GM19467 (cell line): Measurements from ENCODE around the gene CEMP1.

Experiments used
- ATAC-seq: cut with Tn5 transposase; IDR thresholded peaks from one replicate; pipeline ENCODE4 v1.9.1; 2021; ENCODE audit warnings: mild to moderate bottlenecking, moderate library complexity; ENCODE audit not compliant: unreplicated experiment

The CEMP1 gene

DNA sequence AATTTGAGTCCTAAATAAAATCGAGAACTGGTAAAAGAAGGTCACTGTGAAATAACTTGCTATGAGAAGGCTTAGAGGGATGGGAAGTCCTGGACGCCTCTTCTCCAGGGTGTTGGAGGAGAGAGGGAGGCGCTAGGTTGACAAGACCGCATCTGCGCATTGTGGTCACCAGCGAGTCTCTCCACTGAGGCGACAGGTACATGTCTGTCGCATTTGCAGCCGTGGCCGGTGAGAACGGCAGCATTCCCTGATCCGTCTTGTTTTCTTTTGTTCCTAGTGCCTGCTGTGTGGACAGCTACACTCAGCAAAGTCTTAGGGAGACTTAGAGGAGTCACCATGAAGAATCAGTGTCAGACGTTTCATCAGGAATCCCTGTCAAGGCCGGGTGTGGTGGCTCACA, 25.5 kb downstream of the CEMP1 start:
- ATAC-seq: no peak

DNA sequence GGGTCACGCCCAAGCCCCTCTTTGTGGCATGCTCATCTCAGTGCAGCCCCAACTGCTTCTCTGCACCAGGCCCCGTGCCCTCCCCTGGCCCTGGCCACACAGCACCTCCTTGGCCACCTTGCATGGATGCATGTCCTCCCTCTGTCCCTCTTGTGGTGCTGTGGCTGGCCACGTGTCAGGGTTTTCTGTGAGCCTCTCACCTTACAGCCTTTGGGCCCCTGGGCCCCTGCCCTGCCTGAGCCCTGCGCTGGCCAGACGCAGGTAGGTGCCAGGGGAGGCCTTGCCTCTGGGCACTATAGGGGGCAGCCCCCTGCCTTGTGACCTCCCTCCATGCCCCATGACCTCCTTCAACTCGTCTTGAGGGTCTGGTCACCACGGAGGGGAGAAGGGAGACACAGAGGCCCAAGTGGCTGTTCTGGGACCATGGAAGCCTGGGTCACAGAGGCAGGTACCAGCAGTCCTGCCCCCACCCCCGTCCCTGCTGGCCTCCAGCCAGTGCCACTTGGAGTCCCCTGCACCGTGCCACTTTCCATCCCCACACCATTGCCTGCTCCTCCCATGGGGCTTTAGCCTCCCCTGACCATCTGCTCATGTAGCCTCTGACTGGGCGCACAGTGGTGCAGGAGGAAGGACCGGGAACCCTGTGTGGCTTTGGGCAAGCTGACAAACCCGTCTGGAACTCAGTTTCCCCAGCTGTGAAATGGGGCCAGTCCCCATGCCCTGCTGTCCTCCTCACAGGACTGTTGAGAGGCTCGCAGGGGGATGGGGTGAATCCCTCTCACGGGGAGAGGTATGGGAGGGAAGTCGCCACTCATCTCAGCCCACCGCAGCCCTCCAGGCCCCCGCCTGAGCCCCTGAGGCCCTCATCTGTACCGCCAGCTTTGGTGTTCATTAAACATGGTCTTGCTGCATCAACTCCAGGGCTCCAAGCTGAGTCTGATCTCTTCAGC, 29.0 kb downstream of the CEMP1 start:
- ATAC-seq: no peak

DNA sequence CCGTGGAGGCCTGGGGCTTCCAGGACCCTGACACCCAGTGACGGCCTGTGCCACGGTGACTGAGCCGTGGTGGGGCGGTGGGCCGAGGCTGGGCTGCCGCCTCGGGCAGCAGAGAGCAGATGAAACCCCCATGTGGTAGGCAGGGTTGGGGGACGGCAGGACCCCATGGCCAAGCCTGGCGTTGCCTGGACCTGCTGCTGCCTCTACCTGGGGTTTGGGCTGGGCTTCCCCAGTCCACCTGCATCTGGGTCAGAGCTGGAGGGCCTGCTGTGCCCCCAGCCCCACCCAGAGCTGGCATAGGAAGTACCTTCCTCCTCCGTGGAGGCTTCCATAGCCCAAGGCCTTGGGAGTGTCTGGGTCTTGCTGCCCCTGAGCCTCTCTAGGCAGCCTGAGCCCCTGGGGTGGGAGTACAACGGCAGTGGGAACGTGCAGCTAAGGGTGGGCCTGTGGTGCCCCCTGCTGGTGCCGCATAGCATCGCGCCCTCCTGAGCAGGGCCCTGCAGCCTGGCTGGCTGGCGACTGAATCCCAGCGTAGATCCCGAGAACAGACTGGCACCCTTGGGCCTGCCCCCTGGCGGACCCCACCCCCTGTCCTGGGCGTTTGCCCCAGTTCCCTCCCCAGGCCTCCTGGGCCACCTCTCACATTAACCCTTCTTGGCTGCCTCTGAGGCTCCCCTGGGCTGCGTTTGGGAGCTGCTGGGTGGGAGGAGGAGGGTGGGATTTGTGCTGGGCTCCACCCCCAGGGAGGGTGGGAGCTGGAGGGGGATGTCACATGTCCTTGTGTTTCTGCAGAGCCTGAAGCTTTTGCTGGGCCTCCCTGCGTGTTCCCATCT, 30.1 kb downstream of the CEMP1 start:
- ATAC-seq: no peak

DNA sequence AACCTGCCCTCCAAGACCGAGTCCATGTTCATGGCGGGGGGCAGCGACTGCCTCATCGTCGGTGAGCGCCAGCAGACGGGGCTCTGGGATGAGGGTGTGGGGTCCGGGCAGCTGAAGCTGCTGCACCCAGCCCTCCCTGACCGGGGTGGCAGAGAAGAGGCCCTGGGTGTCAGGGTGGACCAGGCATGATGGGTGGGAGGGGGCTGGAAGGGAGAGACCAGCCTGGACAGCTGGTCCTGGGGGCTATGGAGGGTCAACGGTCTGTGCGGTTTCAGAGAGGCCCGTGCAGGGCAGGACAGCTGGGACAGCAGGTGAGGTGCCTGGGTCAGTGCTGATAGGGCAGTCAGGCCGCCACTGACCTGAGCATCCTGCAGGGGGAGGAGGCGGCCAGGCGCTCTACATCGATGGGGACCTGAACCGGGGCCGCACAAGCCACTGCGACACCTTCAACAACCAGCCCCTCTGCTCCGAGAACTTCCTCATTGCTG, 30.7 kb downstream of the CEMP1 start:
- no peak for ATAC-seq

DNA sequence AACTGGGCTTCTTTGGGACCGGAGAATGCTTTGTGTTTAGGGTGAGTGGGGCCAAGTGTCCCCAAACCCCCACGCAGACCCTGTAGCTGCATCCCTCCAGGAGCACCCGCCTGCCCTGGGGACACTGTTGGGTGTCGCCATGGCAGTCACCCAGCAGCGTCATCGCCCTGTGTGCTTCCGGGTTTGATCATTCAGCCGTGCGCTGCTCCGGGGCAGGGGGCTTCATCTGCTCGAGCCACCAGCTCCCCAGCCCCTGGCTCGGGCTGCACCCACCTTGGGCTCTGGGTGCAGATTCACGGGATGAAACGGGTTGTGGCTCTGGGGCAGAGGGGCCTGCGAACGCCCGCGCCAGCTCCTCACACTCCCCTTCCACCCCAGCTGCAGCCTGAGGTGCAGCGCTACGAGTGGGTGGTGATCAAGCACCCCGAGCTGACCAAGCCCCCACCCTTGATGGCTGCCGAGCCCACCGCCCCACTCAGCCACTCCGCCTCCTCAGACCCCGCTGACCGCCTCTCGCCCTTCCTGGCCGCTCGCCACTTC, 31.2 kb downstream of the CEMP1 start:
- ATAC-seq: no peak

DNA sequence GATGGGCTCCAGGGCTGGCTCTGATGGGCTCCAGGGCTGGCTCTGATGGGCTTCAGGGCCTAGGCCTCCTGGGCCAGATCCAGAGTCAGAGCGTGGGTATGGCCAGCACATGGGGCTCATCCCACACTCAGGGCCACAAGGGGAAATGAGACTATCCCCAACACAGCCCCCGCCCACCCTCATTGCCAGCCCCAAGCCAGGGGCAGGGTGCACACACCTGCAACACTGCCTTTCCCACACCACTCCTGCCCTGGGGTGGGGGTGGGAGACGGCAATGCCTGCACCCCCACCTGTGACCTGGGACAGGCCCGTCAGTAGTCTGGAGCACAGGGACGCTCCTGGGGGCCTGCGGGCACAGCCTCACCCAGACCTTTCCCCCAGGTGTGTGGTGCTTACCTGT, 31.8 kb downstream of the CEMP1 start:
- ATAC-seq: no peak

DNA sequence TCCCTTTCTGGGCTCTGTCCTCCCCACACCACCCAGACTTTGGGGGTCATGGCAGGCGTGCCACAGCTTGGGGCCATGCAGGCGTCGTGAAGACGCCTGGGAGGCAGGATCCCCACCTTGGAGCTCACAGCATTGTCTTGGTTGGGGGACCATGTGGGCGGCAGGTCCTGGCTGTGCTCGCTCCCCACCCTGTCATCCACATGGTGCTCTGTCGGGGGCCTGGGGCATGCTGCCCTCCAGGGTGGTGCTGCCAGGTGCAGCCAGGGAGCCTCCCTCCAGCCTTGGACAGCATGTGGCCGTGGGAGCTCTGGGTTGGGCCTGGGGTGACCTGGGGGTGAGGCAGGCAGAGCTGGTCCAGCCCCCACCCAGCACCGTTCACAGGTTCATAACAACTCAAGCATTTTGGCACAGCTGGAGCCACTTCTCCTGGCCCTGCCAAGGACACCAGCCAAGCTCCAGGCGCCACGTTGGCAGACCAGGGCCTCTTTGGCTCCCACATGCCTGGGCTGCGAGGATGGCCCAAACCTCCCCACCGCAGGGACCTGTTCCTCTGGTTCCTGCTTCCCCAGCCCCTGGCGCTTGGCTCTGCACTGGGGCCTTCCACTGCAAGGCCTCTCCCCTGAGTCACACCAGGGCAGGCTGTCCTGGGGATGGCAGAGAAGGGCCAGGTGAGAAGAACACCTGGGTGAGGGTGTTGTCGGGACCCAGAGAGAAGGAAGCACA, 32.5 kb downstream of the CEMP1 start:
- ATAC-seq: no peak

DNA sequence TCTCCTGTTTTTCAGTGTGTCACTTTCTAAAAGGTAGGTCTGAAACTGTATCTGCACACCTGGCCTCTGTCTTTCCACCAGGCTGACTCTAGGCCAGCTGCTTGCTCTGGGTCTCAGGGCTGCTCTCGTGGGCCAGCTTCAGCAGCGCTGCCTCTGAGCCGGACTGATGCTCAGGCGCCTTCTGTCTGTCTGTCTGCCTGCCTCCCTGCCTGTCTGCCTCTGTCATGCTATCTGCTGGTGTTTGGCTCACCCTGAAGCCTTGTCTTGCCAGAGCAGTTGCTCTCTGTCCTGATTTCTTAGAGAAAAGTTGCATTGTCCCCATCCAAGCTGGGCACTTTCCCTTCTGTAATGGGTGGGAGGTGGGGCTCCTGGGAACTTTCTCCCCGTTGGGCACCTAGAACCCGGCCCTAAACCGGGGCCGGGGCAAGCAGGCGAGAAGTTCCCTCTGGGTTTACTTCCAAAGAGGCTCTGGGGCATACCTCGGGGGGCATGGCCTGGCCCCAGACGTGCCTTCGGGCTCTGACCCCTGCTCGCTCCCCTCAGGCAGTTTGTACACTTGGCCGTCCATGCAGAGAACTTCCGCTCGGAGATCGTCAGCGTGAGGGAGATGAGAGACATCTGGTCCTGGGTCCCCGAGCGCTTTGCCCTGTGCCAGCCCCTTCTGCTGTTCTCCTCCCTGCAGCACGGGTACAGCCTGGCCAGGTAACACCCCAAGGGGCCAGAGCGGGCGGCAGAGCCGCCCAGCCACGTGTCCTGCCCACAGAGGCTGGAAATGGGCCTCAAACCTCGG, 33.3 kb downstream of the CEMP1 start:
- no peak for ATAC-seq

DNA sequence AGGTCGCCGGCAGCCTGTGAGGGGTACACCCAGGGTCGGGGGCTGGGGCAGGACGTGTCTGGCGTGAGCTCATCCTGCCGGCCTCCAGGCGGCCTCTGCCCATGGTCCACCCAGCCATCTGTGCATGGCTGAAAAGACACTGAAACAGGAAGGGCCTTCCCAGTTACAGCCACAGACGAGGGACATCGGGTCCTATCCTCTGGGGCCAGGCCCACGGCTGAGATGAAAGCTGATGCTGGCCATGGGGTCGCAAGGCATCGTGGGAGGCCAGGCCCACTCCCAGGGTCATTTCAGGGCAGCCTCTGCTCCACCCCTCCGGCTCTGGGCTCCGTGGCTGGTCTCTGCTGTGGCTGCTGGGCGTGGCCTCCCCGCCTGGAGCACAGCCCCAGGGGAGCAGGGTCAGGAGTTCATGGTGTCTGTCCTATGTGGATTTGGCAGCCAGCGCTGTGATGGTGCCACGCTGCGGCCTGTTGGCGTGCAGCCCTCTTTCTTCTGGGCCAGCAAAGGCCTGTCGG, 34.0 kb downstream of the CEMP1 start:
- no peak for ATAC-seq

DNA sequence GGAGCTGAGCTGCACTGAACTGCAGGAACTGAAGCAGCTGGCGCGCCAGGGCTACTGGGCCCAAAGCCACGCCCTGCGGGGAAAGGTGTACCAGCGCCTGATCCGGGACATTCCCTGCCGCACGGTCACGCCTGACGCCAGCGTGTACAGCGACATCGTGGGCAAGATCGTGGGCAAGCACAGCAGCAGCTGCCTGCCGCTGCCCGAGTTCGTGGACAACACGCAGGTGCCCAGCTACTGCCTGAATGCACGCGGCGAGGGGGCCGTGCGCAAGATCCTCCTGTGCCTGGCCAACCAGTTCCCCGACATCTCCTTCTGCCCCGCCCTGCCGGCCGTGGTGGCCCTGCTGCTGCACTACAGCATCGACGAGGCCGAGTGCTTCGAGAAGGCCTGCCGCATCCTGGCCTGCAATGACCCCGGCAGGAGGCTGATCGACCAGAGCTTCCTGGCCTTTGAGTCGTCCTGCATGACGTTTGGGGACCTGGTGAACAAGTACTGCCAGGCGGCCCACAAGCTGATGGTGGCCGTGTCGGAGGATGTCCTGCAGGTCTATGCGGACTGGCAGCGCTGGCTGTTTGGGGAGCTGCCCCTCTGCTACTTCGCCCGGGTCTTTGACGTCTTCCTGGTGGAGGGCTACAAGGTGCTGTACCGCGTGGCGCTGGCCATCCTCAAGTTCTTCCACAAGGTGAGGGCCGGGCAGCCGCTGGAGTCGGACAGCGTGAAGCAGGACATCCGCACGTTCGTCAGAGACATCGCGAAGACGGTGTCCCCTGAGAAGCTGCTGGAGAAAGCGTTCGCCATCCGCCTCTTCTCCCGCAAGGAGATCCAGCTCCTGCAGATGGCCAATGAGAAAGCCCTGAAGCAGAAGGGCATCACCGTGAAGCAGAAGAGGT, 34.7 kb downstream of the CEMP1 start:
- no peak for ATAC-seq

DNA sequence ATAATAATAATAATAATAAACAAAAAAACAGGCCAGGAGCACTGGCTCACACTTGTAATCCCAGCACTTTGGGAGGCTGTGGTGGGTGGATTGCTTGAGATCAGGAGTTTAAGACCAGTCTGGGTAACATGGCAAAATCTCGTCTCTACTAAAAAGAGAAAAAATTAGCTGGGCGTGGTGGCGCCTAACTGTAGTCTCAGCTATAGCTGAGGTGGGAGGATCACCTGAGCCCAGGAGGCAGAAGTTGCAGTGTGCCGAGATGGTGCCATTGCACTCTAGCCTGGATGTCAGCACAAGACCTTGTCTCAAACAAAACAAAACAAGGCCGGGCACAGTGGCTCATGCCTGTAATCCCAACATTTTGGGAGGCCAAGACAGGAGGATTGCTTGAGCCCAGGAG, 36.2 kb downstream of the CEMP1 start:
- no peak for ATAC-seq

DNA sequence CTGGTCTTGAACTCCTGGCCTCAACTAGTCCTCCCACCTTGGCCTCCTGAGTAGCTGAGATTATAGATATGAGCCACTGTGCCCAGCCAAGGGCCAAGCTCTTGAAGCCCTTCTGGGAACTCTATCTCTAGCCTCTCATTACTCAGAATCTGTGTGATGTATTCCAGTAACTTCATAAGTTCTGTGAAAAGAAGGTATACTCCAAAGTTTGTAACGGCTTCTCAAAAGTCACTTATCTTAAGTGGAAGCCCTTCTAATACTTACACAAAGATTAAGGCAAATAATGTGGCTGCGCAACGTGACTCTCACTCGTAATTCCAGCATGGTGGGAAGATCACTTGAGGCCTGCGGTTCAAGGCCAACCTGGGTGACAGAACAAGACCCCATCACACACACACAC, 36.6 kb downstream of the CEMP1 start:
- no peak for ATAC-seq

DNA sequence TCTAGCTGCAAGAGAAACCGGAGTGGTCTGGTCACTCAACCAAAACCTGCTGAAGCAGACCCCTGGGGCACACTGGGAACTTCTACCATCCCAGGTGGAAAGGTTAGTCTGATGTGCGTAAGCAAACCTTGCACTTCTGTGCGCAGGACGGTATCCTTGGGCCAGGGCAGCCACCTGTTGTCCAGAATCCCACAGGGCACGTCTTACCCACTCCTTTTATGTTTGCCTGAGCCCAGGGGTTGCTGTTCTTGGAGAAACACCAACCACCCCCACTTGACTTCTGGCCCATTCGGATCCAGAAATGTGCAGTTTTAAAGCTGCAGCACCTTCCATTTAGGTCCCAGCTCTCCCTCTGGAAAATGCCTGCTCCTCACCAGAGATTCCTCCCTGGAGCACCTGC, 37.6 kb downstream of the CEMP1 start:
- no peak for ATAC-seq

DNA sequence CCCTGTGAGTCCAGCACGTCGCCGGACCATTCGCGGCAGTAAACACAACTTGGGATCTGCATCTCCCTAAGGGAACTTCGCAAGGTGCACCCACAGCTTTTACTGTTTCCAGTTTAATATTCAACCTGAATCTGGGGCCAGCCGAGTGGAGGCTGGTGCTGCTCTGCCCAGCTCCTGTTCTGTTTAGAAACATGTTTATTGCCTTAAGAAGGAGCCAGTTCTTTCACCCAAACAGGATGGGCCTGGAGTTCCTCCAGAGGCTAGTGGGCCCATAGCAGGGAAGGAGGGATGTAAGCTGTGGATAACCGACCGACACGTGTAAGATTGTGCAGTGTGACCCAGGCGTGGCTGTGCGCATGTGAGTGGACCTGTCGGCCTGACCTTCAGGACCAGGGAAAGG, 38.9 kb downstream of the CEMP1 start:
- no peak for ATAC-seq

DNA sequence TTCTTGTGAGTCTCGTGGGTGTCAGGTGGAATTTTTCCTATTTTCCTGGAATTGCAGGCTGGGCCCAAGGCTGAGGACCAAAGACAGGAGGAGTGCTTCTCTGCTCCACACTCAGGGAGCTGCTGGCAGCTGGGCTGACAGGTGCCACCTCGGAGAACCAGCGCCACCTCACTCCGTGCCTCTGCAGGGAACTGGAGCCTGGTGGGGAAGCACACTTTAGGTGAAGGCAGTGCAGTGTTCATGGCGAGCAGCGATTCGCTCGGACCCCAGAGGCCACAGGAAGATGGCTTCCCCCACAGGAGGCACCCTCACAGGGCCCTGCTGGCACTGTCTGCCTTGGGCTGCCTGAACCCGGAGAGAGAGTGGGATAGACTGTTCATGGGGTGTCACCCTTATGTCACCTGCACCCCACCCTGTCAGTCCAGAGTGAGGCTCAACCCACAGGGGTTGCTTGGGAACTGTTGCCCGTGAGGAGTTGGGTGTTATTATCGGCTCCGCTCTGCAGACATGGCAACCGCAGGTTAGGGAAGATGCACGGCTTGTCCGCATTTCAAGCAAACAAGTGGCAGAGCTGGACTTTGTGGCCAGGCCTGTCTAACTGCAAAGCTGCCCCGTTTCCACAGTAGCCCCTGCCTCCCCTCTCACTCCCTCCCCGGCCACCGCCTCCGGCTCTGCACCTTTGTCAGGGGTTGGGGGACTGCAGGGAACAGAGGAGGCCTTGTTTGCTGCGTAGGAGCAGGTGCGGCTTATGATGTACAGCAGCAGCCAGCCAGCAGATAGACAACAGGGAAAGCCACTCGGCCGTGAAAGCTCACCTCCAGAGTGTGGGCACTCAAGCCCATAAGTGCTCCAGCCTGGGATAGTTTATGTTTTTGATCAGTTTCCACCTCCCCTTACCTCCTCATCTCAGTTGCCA, 40.8 kb downstream of the CEMP1 start:
- ATAC-seq: no peak

DNA sequence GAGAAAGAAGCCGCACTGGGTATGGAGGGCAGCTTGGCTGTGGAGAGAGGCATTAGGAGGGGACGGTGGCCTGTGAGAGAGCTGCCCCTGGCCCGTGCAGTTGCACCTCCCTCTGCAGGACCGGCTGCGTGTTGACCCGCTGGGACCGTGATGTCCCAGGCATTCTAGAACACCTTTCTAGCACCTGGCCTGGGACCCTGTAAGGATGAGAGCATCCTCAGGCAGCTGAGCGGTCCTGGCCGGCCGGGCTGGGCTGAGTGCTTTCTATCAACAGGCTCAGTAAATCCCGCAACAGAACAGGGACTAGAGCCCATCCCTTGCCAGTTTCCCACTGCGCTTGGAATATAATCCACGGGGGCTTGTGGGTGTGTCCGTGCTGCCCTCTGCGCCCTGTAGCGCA, 41.6 kb downstream of the CEMP1 start:
- ATAC-seq: no peak

DNA sequence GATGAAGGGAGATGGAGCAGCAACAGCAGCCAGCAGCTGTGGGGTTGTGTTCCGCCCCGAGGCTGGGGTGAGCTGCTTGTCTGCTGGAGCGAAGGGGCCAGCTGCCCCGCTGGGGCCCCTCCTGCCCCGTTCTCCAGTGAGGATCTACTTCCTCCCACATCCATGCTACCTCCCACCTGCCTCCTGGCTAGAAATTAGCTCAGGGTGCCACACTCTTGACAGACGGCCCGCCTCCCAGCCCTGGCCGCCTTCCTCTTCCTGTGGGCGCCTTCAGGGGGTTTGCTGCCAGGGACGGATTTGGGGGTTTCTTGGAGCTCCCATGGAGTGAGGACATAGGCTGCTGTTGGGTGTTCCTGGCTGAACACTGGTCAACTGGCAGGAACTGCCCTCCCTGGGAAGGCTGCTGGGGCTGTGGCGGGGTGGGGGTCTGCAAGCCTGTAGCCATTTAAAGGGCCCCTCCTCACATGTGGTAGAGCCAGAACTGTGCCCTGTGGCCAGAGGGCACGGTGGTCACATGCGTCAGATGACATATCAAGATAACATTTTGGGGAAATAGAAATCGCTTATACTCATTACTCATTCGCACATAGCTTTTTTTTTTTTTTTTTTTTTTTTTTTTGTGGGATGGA, 43.2 kb downstream of the CEMP1 start:
- ATAC-seq: no peak

DNA sequence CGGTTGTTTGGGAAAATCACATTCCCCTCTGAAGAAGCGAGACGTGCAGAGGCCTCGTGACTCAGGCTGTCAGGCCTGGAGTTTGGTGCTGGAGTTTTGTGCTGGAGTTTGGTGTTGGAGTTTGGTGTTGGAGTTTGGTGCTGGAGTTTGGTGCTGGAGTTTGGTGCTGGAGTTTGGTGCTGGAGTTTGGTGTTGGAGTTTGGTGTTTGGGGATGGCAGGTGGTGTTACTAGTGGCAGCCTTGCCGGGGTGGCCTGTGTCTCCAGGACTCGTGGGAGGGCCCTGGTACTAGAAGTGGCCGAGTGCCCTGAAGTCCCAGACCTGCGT, 43.7 kb downstream of the CEMP1 start:
- no peak for ATAC-seq
